Loucy (cell line): ENCODE data around the gene COL5A1.

Source experiments
- CTCF ChIP-seq: fragments of 200-600 bp; sonication (generic); conservative IDR thresholded peaks from 2 replicates; pipeline ENCODE4 v1.5.1; 2014; ENCODE audit warnings: mild to moderate bottlenecking, antibody characterized with exemption, low read length
- EZH2phosphoT487 ChIP-seq: fragments of 200-600 bp; IDR thresholded peaks from 2 replicates; pipeline ENCODE4 v1.6.1; 2018; ENCODE audit warnings: antibody characterized with exemption, mild to moderate bottlenecking, moderate library complexity, borderline replicate concordance

- no peak for TF ChIP-seq CTCF
- no peak for TF ChIP-seq EZH2phosphoT487
These were observed 3.0 kb upstream of the COL5A1 start for GRCh38 chr9:134638502-134639090.
